K562 (cell line): ENCODE measurements around the gene ACSF2. TPM values are rescaled to one million over a fixed set of nuclear protein-coding genes. Genes with fewer than 3 reads are reported as not detected.

Experiments used
- AFF4 ChIP-seq: sonication (generic); formaldehyde crosslinking; IDR thresholded peaks from 2 replicates; pipeline ENCODE4 v1.8.0; 2023; ENCODE audit warnings: mild to moderate bottlenecking, missing genetic modification reagents
- DNMT1 ChIP-seq: fragments of 450-650 bp; IDR thresholded peaks from 2 replicates; pipeline ENCODE4 v1.6.1; 2016; ENCODE audit warnings: antibody characterized with exemption, mild to moderate bottlenecking
- ID3 ChIP-seq, 2 experiments: fragments of 250-450 bp in 1 of 2; fragments of 450-650 bp in 1 of 2; sonication (Bioruptor Pico) in 1 of 2; IDR thresholded peaks; 2 replicates each; pipeline versions ENCODE4 v1.6.1 to v1.8.0; 2016 to 2021; ENCODE audit warnings: mild to moderate bottlenecking in 2 of 2, moderate library complexity in 2 of 2, missing compliant biosample characterization in 1 of 2, missing genetic modification characterization in 1 of 2
- MTA1 ChIP-seq: fragments of 450-650 bp; IDR thresholded peaks from 2 replicates; pipeline ENCODE4 v1.6.1; 2017; ENCODE audit warnings: borderline replicate concordance
- ZNF184 ChIP-seq: sonication (generic); formaldehyde crosslinking; IDR thresholded peaks from 2 replicates; pipeline ENCODE4 v1.5.0; 2020; ENCODE audit warnings: missing genetic modification reagents
- polyA plus RNA-seq, 8 experiments: library from polyadenylated mRNA; depleted of rRNA in 4 of 8; stranded (reverse) in 5 of 8; unstranded in 3 of 8; fragments of >200 nt; fragmentation: Nextera tagmentation in 2 of 8; fragmentation: Illumina TruSeq in 1 of 8; extraction: Ambion mirVana in 2 of 8; extraction: Trizol in 1 of 8; gene quantifications; 2 replicates each; pipeline versions ENCODE4 v1.2.1 to v1.2.3, GENCODE V29; 2011 to 2014; ENCODE audit warnings: inconsistent platforms in 1 of 8, missing spikeins in 1 of 8
- total RNA-seq, 7 experiments: library from RNA; depleted of rRNA in 6 of 7; stranded (reverse); fragments of >200 nt in 6 of 7; fragmentation: Illumina TruSeq in 2 of 7; extraction: Trizol in 2 of 7; gene quantifications; 2 replicates each; pipeline versions ENCODE4 v1.2.1 to v1.2.3, GENCODE V29; 2011 to 2021; ENCODE audit warnings: low replicate concordance in 1 of 7

The ACSF2 gene
- total and polyA plus RNA-seq, 9 of the 15 experiments (the other 6 are each of a cell fraction or from before 2014, with no cell fraction given), result 0.89 to 6.1 (median 3.5) TPM

- TF ChIP-seq AFF4 (no peak), MTA1 (no peak), DNMT1 (no peak), ID3 (CRISPR knock-in tag; IDR thresholded peaks at IDR 0.05) (no peak), ID3 (tag; IDR thresholded peaks at IDR 0.05) (0 out of 2 replicates have a peak, but pooled peaks have one; percentile 37), ZNF184 (CRISPR knock-in tag) (no peak)
- TF ChIP-seq, all 486 proteins: peak for 4
Measured at GRCh38 chr17:50424996-50425681, 879 bp upstream of the ACSF2 start (continued).
